SHP77 (cell line): Measurements from ENCODE around the gene RGS12.

Experiments used
- DNase-seq, 2 experiments: peaks; one replicate each; lab custom pipeline; 2025; lab: John Stamatoyannopoulos, UW

RGS12 gene

GRCh38 chr4:3283916-3284315 is 8.9 kb upstream of the RGS12 start:
- DNase-seq: no peak

- DNase-seq: no peak
Measured at GRCh38 chr4:3284734-3285557, 7.9 kb upstream of the RGS12 start.

GRCh38 chr4:3285558-3286334 is 7.1 kb upstream of the RGS12 start:
- DNase-seq: no peak

GRCh38 chr4:3286335-3287175 is 6.3 kb upstream of the RGS12 start:
- no peak for DNase-seq

- DNase-seq: no peak
Measured at GRCh38 chr4:3287271-3287971, 5.4 kb upstream of the RGS12 start.

- no peak for DNase-seq
Measured at GRCh38 chr4:3287972-3288570, 4.8 kb upstream of the RGS12 start.

- no peak for DNase-seq
Measured at GRCh38 chr4:3288571-3289094, 4.2 kb upstream of the RGS12 start.

- peak in 1 of 2 experiments; percentile 23 for DNase-seq
Measured at GRCh38 chr4:3290476-3290875, 2.3 kb upstream of the RGS12 start.

GRCh38 chr4:3290889-3291321 is 1.9 kb upstream of the RGS12 start:
- DNase-seq: no peak

- DNase-seq: no peak
Measured at GRCh38 chr4:3291411-3291968, 1.3 kb upstream of the RGS12 start.

GRCh38 chr4:3291969-3292570 is 751 bp upstream of the RGS12 start:
- peak in 1 of 2 experiments; percentile 27 for DNase-seq

GRCh38 chr4:3293401-3294391 is 875 bp downstream of the RGS12 start:
- no peak for DNase-seq

GRCh38 chr4:3294401-3295241 is 1.8 kb downstream of the RGS12 start:
- no peak for DNase-seq

GRCh38 chr4:3295837-3296624 is 3.2 kb downstream of the RGS12 start:
- no peak for DNase-seq

- no peak for DNase-seq
Measured at GRCh38 chr4:3296651-3297050, 3.8 kb downstream of the RGS12 start.

- no peak for DNase-seq
Measured at GRCh38 chr4:3297066-3297859, 4.4 kb downstream of the RGS12 start.
